ENCODE data around the gene LATS2.
A peak's percentile ranks its signal among the peaks of the same experiment; 100 is the strongest.

LATS2 gene

GRCh38 chr13:20995245-20995838 is 66.0 kb downstream of the LATS2 start (continued):
- TF ChIP-seq POU6F1 (CRISPR knock-in tag; IDR thresholded peaks at IDR 0.05; ENCODE audit: borderline replicate concordance, low read depth) = no peak
- TF ChIP-seq CSRNP3 (CRISPR knock-in tag; IDR thresholded peaks at IDR 0.05) = no peak
- no peak for TF ChIP-seq TCF4 (CRISPR knock-in tag; IDR thresholded peaks at IDR 0.05; ENCODE audit: borderline replicate concordance)

- ATAC-seq = no peak
- TF ChIP-seq CSRNP3 (CRISPR knock-in tag; IDR thresholded peaks at IDR 0.05) (no peak), RARB (CRISPR knock-in tag; IDR thresholded peaks at IDR 0.05) (no peak), ISL1 (CRISPR knock-in tag; IDR thresholded peaks at IDR 0.05) (no peak), CREB5 (CRISPR knock-in tag; IDR thresholded peaks at IDR 0.05; ENCODE audit: low read depth) (no peak), CSDC2 (CRISPR knock-in tag; IDR thresholded peaks at IDR 0.05) (no peak), TSHZ2 (CRISPR knock-in tag; IDR thresholded peaks at IDR 0.05) (no peak), TOX (CRISPR knock-in tag; IDR thresholded peaks at IDR 0.05; ENCODE audit: borderline replicate concordance) (no peak), ZNF565 (CRISPR knock-in tag; conservative IDR thresholded peaks at IDR 0.05; ENCODE audit: low read depth) (no peak), ZNF70 (CRISPR knock-in tag; IDR thresholded peaks at IDR 0.05) (no peak), ZNF8 (CRISPR knock-in tag; IDR thresholded peaks at IDR 0.05) (no peak), ESRRG (CRISPR knock-in tag; IDR thresholded peaks at IDR 0.05) (no peak)
These were observed 67.0 kb downstream of the LATS2 start for GRCh38 chr13:20994441-20994821.

GRCh38 chr13:20993661-20994440 is 67.5 kb downstream of the LATS2 start:
- ATAC-seq = peak; percentile 39; the same call in 2 of the 3 replicates
- TF ChIP-seq ZNF8 (CRISPR knock-in tag; IDR thresholded peaks at IDR 0.05) (no peak), ESRRG (CRISPR knock-in tag; IDR thresholded peaks at IDR 0.05) (no peak), POU6F1 (CRISPR knock-in tag; IDR thresholded peaks at IDR 0.05; ENCODE audit: borderline replicate concordance, low read depth) (no peak), GLIS3 (CRISPR knock-in tag; IDR thresholded peaks at IDR 0.05) (no peak), ZFP30 (CRISPR knock-in tag; IDR thresholded peaks at IDR 0.05) (no peak), ISL1 (CRISPR knock-in tag; IDR thresholded peaks at IDR 0.05) (no peak), ZFP3 (CRISPR knock-in tag; IDR thresholded peaks at IDR 0.05) (no peak), ARNTL (CRISPR knock-in tag; IDR thresholded peaks at IDR 0.05; ENCODE audit: borderline replicate concordance, low read depth) (no peak), ZC3H10 (CRISPR knock-in tag; IDR thresholded peaks at IDR 0.05) (no peak), ZNF70 (CRISPR knock-in tag; IDR thresholded peaks at IDR 0.05) (no peak), CSDC2 (CRISPR knock-in tag; IDR thresholded peaks at IDR 0.05) (no peak), TCF4 (CRISPR knock-in tag; IDR thresholded peaks at IDR 0.05; ENCODE audit: borderline replicate concordance) (no peak), CREB5 (CRISPR knock-in tag; IDR thresholded peaks at IDR 0.05; ENCODE audit: low read depth) (no peak), OSR1 (CRISPR knock-in tag; IDR thresholded peaks at IDR 0.05) (no peak)
- TF ChIP-seq, protein P1, sequence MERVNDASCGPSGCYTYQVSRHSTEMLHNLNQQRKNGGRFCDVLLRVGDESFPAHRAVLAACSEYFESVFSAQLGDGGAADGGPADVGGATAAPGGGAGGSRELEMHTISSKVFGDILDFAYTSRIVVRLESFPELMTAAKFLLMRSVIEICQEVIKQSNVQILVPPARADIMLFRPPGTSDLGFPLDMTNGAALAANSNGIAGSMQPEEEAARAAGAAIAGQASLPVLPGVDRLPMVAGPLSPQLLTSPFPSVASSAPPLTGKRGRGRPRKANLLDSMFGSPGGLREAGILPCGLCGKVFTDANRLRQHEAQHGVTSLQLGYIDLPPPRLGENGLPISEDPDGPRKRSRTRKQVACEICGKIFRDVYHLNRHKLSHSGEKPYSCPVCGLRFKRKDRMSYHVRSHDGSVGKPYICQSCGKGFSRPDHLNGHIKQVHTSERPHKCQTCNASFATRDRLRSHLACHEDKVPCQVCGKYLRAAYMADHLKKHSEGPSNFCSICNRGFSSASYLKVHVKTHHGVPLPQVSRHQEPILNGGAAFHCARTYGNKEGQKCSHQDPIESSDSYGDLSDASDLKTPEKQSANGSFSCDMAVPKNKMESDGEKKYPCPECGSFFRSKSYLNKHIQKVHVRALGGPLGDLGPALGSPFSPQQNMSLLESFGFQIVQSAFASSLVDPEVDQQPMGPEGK (CRISPR knock-in tag; IDR thresholded peaks at IDR 0.05; ENCODE audit: borderline replicate concordance) = no peak

Measured in SK-N-SH treated with all-trans-retinoic acid at 6 μM for 48 hours (cell line).